ENCODE results near the gene NT5C.

Gene NT5C

DNA sequence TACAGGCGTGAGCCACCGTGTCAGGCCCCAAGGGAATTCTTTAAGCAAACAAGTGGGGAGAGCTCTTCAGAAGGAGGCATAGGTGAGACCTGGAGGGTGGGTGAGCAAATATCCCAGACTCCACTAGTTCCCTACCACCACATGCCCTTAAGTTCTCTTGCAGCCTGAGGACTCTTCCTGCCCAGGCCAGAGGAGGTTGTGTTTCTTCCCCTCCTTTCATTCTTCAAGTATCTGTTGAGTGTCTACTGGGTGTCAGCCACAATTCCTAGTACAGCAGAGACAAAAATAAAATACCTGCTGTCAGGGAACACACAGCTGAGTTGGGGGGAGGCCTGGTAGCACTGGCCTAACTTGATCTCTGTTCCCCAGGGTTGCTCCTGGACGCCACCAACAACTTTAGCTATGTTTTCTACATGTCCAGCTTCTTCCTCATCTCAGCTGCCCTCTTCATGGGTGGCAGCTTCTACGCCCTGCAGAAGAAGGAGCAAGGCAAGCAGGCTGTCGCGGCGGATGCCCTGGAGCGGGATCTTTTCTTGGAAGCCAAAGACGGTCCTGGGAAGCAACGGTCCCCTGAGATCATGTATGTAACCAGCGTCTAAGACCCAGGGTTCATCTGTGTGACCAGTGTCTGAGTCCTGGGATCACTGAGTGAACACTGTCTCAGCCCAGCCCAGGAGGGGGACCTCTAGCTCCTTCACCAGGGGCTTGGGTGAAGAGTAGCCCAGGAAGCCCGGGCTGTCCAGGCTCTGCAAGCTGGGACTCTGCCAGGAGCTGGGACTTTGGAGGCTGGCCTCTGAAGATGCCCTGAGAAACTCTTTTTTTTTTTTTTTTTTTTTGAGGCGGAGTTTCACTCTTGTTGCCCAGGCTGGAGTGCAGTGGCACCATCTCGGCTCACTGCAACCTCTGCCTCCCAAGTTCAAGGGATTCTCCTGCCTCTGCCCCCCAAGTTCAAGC is 27.7 kb downstream of the NT5C start:
- no peak overlapping the region; the same call in 1 of the 2 replicates for H3K27ac ChIP-seq (ENCODE audit: extremely low read depth, low read depth, low read length)
- POLR2A ChIA-PET: interaction anchor here (0.5 to 1.8 kb wide), 6 partner anchors 10 to 703 kb away, joined by 3 to 5 read pairs (median 3); partner anchors contain the start of gene SLC16A5
- peaks cover 10% of the 10 kb centered on the region for H3K4me1 ChIP-seq (ENCODE audit: control insufficient read depth, insufficient read depth, low read length)
- peaks cover 0 to 12% of the 10 kb centered on the region in 2 experiments; a peak in 1 of 3 replicates for H3K36me3 ChIP-seq (ENCODE audit: control insufficient read depth in 2 of 2, insufficient read depth in 1 of 2, low read length in 2 of 2)
- no peak overlapping the region for H3K4me3 ChIP-seq (ENCODE audit: low read depth, low read length)
- CTCF ChIA-PET: interaction anchor here (0.6 to 5.9 kb wide), 15 partner anchors 8 to 143 kb away, joined by 3 to 61 read pairs (median 6); no protein-coding TSS in a partner anchor
- H3K9me3 ChIP-seq (ENCODE audit: control insufficient read depth, insufficient read depth, low read depth, low read length): no peaks in the 10 kb centered on the region
- TF ChIP-seq ZNF548 (tag by site-specific recombination; IDR thresholded peaks at IDR 0.05) (no peak), ZNF623 (tag by site-specific recombination; IDR thresholded peaks at IDR 0.05) (no peak), ZNF416 (tag by site-specific recombination; IDR thresholded peaks at IDR 0.05) (no peak), ZNF2 (tag by site-specific recombination; IDR thresholded peaks at IDR 0.05) (no peak), EGR2 (tag by site-specific recombination; IDR thresholded peaks at IDR 0.05; ENCODE audit: low read depth) (no peak), ZNF561 (tag by site-specific recombination; IDR thresholded peaks at IDR 0.05; ENCODE audit: borderline replicate concordance) (no peak), ZNF654 (tag by site-specific recombination; IDR thresholded peaks at IDR 0.05; ENCODE audit: low read depth) (no peak), ZBTB17 (tag by site-specific recombination; IDR thresholded peaks at IDR 0.05) (no peak), GFI1B (tag by site-specific recombination; IDR thresholded peaks at IDR 0.05) (no peak), SCRT1 (tag by site-specific recombination; IDR thresholded peaks at IDR 0.05; ENCODE audit: borderline replicate concordance) (peak; percentile 62; the same call in 1 of the 2 replicates), ZIC2 (tag by site-specific recombination; IDR thresholded peaks at IDR 0.05) (no peak), SCRT2 (tag by site-specific recombination; IDR thresholded peaks at IDR 0.05) (peak; percentile 85), MZF1 (tag by site-specific recombination; IDR thresholded peaks at IDR 0.05; ENCODE audit: borderline replicate concordance) (no peak), KLF16 (tag by site-specific recombination; IDR thresholded peaks at IDR 0.05) (no peak)
- TF ChIP-seq, protein P1, sequence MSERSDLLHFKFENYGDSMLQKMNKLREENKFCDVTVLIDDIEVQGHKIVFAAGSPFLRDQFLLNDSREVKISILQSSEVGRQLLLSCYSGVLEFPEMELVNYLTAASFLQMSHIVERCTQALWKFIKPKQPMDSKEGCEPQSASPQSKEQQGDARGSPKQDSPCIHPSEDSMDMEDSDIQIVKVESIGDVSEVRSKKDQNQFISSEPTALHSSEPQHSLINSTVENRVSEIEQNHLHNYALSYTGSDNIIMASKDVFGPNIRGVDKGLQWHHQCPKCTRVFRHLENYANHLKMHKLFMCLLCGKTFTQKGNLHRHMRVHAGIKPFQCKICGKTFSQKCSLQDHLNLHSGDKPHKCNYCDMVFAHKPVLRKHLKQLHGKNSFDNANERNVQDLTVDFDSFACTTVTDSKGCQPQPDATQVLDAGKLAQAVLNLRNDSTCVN (tag by site-specific recombination; optimal IDR thresholded peaks at IDR 0.05): no peak
- TF ChIP-seq, protein P2, sequence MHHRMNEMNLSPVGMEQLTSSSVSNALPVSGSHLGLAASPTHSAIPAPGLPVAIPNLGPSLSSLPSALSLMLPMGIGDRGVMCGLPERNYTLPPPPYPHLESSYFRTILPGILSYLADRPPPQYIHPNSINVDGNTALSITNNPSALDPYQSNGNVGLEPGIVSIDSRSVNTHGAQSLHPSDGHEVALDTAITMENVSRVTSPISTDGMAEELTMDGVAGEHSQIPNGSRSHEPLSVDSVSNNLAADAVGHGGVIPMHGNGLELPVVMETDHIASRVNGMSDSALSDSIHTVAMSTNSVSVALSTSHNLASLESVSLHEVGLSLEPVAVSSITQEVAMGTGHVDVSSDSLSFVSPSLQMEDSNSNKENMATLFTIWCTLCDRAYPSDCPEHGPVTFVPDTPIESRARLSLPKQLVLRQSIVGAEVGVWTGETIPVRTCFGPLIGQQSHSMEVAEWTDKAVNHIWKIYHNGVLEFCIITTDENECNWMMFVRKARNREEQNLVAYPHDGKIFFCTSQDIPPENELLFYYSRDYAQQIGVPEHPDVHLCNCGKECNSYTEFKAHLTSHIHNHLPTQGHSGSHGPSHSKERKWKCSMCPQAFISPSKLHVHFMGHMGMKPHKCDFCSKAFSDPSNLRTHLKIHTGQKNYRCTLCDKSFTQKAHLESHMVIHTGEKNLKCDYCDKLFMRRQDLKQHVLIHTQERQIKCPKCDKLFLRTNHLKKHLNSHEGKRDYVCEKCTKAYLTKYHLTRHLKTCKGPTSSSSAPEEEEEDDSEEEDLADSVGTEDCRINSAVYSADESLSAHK (tag by site-specific recombination; IDR thresholded peaks at IDR 0.05): peak; percentile 87
- TF ChIP-seq, protein P3, sequence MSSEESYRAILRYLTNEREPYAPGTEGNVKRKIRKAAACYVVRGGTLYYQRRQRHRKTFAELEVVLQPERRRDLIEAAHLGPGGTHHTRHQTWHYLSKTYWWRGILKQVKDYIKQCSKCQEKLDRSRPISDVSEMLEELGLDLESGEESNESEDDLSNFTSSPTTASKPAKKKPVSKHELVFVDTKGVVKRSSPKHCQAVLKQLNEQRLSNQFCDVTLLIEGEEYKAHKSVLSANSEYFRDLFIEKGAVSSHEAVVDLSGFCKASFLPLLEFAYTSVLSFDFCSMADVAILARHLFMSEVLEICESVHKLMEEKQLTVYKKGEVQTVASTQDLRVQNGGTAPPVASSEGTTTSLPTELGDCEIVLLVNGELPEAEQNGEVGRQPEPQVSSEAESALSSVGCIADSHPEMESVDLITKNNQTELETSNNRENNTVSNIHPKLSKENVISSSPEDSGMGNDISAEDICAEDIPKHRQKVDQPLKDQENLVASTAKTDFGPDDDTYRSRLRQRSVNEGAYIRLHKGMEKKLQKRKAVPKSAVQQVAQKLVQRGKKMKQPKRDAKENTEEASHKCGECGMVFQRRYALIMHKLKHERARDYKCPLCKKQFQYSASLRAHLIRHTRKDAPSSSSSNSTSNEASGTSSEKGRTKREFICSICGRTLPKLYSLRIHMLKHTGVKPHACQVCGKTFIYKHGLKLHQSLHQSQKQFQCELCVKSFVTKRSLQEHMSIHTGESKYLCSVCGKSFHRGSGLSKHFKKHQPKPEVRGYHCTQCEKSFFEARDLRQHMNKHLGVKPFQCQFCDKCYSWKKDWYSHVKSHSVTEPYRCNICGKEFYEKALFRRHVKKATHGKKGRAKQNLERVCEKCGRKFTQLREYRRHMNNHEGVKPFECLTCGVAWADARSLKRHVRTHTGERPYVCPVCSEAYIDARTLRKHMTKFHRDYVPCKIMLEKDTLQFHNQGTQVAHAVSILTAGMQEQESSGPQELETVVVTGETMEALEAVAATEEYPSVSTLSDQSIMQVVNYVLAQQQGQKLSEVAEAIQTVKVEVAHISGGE (tag by site-specific recombination; conservative IDR thresholded peaks at IDR 0.05; ENCODE audit: low read depth): no peak
- TF ChIP-seq, protein P4, sequence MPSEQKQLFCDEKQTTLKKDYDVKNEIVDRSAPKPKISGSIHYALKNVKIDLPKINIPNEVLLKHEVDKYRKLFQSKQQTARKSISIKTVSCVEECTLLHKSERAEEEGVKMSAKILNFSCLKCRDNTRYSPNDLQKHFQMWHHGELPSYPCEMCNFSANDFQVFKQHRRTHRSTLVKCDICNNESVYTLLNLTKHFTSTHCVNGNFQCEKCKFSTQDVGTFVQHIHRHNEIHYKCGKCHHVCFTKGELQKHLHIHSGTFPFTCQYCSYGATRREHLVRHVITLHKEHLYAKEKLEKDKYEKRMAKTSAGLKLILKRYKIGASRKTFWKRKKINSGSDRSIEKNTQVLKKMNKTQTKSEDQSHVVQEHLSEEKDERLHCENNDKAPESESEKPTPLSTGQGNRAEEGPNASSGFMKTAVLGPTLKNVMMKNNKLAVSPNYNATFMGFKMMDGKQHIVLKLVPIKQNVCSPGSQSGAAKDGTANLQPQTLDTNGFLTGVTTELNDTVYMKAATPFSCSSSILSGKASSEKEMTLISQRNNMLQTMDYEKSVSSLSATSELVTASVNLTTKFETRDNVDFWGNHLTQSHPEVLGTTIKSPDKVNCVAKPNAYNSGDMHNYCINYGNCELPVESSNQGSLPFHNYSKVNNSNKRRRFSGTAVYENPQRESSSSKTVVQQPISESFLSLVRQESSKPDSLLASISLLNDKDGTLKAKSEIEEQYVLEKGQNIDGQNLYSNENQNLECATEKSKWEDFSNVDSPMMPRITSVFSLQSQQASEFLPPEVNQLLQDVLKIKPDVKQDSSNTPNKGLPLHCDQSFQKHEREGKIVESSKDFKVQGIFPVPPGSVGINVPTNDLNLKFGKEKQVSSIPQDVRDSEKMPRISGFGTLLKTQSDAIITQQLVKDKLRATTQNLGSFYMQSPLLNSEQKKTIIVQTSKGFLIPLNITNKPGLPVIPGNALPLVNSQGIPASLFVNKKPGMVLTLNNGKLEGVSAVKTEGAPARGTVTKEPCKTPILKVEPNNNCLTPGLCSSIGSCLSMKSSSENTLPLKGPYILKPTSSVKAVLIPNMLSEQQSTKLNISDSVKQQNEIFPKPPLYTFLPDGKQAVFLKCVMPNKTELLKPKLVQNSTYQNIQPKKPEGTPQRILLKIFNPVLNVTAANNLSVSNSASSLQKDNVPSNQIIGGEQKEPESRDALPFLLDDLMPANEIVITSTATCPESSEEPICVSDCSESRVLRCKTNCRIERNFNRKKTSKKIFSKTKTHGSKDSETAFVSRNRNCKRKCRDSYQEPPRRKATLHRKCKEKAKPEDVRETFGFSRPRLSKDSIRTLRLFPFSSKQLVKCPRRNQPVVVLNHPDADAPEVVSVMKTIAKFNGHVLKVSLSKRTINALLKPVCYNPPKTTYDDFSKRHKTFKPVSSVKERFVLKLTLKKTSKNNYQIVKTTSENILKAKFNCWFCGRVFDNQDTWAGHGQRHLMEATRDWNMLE (tag by site-specific recombination; conservative IDR thresholded peaks at IDR 0.05; ENCODE audit: low read depth): no peak
- TF ChIP-seq, protein P5, sequence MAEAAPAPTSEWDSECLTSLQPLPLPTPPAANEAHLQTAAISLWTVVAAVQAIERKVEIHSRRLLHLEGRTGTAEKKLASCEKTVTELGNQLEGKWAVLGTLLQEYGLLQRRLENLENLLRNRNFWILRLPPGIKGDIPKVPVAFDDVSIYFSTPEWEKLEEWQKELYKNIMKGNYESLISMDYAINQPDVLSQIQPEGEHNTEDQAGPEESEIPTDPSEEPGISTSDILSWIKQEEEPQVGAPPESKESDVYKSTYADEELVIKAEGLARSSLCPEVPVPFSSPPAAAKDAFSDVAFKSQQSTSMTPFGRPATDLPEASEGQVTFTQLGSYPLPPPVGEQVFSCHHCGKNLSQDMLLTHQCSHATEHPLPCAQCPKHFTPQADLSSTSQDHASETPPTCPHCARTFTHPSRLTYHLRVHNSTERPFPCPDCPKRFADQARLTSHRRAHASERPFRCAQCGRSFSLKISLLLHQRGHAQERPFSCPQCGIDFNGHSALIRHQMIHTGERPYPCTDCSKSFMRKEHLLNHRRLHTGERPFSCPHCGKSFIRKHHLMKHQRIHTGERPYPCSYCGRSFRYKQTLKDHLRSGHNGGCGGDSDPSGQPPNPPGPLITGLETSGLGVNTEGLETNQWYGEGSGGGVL (tag by site-specific recombination; IDR thresholded peaks at IDR 0.05): no peak
- TF ChIP-seq, protein P6, sequence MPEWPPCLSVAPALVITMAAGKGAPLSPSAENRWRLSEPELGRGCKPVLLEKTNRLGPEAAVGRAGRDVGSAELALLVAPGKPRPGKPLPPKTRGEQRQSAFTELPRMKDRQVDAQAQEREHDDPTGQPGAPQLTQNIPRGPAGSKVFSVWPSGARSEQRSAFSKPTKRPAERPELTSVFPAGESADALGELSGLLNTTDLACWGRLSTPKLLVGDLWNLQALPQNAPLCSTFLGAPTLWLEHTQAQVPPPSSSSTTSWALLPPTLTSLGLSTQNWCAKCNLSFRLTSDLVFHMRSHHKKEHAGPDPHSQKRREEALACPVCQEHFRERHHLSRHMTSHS (tag by site-specific recombination; IDR thresholded peaks at IDR 0.05): no peak

All from HEK293 (cell line).